ENCODE results near the gene DNAJC9. TPM values are rescaled to one million over a fixed set of nuclear protein-coding genes. Genes with fewer than 3 reads are reported as not detected.

Gene DNAJC9
- 59.7 and 60.2 TPM in 2 replicates for total RNA-seq

- intact Hi-C loops (cut with micrococcal nuclease), result loop anchor here (1.0 to 2.0 kb wide), 6 partner anchors 79 to 484 kb away; partner anchors contain the start of genes ECD and FAM149B1
These were observed at the start of gene DNAJC9 for GRCh38 chr10:73246646-73247508. DNAJC9 (minus strand) TSS chr10:73247255; CDS start chr10:73247189, 66 bp downstream.

DNA sequence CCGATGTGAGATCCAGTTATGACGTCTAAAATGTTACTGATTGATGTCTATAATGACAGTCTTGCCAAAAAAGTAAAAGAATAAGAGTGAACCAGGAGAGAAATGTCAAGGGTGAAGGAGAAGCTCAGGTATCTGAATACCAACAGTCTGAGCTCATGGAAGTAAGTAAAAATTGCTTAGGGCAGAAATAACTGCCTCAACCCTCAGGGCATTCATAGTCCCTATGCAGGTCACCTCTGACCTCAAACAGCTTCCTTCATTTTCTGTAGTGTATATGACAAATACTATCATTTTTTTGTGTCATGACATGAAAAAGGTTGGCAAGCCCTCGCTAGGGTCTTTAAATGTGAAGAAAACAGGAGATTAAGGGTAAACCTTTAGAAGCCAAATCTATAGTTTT, 46.4 kb upstream of the DNAJC9 start:
- intact Hi-C loops (cut with micrococcal nuclease), result no loop called here

DNA sequence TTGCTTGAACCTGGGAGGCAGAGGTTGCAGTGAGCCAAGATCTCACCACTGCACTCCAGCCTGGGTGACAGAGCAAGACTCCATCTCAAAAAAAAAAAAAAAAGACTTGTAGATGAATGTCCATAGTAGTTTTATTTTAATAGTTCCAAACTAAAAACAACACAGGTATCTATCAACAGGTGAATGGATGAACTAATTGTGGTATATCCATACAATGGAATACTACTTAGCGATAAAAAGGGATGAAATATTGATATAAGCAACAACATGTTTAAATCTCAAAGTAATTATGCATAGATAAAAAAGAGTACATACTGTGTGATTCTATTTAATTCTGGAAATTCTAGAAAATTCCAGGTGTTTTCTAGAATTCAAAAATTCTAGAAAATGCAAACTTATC, 42.9 kb upstream of the DNAJC9 start:
- intact Hi-C loops (cut with micrococcal nuclease), result no loop called here

GRCh38 chr10:73287441-73287840, 40.4 kb upstream of the DNAJC9 start:
- intact Hi-C loops (cut with micrococcal nuclease), result no loop called here

DNA sequence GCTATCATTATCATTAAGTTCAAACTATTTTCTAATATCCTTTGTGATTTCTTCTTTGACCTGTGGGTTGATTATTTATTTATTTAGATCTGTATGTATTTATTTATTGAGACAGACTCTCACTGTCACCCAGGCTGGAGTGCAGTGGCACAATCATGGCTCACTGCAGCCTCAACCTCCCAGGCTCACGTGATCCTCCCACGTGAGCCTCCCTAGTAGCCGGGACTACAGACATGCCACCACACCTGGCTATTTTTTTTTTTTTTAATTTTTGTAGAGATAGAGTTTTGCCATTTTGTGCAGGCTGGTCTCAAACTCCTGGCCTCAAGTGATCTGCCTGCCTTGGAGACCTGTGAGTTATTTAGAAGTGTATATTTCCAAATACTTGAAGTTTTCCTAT, 34.0 kb upstream of the DNAJC9 start:
- intact Hi-C loops (cut with micrococcal nuclease), result no loop called here

- intact Hi-C loops (cut with micrococcal nuclease), result loop anchor here (1.0 kb wide), 1 partner anchor 380 kb away; no protein-coding TSS in a partner anchor
These were observed 17.4 kb upstream of the DNAJC9 start for GRCh38 chr10:73264423-73264822.

- intact Hi-C loops (cut with micrococcal nuclease), result loop anchor here (1.0 kb wide), 1 partner anchor 380 kb away; no protein-coding TSS in a partner anchor
These were observed 16.8 kb upstream of the DNAJC9 start for GRCh38 chr10:73263693-73264347.

- intact Hi-C loops (cut with micrococcal nuclease), result no loop called here
These were observed 16.0 kb upstream of the DNAJC9 start for GRCh38 chr10:73262880-73263555.

DNA sequence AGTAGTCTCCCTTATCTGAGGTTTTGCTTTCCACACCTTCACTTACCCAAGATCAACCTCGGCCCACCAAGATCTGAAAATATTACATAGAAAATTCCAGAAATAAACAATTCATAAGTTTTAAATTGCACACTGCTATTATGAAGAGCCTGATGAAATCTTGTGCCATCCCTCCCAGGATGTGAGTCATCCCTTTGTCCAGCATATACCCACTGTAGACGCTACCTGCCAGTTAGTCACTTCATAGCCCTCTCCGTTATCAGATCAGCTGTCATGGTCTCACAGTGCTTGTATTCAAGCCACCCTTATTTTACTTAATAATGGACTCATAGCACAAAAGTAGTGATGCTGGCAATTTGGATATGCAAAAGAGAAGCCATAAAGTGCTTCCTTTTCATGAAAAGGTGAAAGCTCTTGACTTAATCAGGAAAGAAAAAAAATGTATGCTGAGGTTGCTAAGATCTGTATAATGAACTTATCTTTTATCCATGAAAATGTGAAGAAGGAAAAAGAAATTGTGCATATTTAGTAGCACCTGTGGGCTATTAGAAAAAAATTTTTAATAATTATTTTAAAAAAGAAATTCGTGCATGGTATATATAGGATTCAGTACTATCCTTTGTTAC, 15.2 kb upstream of the DNAJC9 start:
- intact Hi-C loops (cut with micrococcal nuclease), result no loop called here

- intact Hi-C loops (cut with micrococcal nuclease), result no loop called here
These were observed 14.4 kb upstream of the DNAJC9 start for GRCh38 chr10:73261362-73261995.

DNA sequence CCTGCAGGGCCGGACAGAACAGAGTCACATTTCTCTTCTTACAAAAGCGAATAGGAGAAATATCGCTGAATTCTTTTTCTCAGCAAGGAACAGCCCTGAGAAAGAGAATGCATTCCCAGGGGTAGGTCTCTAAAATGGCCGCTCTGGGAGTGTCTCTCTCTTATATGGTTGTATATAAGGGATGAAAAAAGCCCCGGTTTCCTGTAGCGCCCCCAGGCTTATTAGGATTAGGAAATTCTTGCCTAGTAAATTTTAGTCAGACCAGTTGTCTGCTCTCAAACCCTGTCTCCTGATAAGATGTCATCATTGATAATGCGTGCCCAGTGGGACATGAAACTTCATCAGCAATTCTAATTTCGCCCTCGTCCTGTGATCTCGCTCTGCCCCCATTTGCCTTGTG, 11.6 kb upstream of the DNAJC9 start:
- intact Hi-C loops (cut with micrococcal nuclease), result loop anchor here (10.0 kb wide), 1 partner anchor 904 kb away; the partner anchor contains the start of gene DNAJB12

- intact Hi-C loops (cut with micrococcal nuclease), result loop anchor here (2.0 to 10.0 kb wide), 3 partner anchors 106 to 898 kb away; partner anchors contain the start of genes CFAP70 and DNAJB12
These were observed 6.1 kb upstream of the DNAJC9 start for GRCh38 chr10:73253225-73253555.

DNA sequence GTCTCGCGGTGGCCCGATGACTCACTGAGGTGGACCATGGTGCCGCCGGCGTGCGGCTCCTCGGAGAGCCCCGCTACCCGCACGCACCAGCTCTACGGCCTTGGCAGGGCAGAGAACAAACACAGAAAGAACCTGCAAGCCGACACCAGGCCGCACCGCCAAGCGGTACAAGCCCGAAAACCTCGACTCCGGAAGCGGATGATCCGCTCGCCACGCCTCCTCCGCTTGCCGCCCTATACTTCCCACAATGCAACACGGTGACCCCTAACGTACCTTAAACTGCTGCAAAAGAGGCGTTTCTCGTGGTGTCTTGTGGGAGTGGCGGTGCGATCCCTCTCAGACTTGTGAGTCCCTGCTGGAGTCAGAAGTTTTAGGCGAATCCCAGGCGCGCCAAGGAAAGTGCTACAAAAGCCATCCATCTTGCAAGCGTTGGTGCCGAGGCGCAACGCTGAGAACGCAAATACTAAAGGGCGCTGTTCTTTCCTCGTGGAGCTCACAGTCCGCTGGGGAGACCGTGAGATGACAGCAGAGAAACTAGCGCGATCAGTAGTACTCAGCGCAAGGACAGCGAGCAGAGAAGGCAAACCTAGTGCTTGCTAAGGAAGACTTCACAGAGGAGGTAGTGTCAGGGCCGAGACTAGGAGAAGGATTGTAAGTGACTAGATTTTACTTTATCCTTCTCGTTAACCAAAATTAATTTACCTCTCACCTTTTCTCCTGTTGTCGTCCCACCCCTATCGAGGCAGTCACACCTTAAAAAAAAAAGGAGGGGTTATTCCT, 5.6 kb upstream of the DNAJC9 start, which contains the start of gene MRPS16:
TSS of gene MRPS16 (minus strand) at position 200 of the 780 bp plus-strand sequence. CDS start at position 38, 162 bp downstream.
- intact Hi-C loops (cut with micrococcal nuclease), result loop anchor here (1.0 to 10.0 kb wide), 6 partner anchors 84 to 898 kb away; partner anchors contain the start of genes CFAP70, DNAJB12, ECD and FAM149B1

GRCh38 chr10:73251683-73252444, 4.8 kb upstream of the DNAJC9 start:
- intact Hi-C loops (cut with micrococcal nuclease), result loop anchor here (1.0 to 10.0 kb wide), 6 partner anchors 84 to 897 kb away; partner anchors contain the start of genes CFAP70, DNAJB12, ECD and FAM149B1

GRCh38 chr10:73248259-73248724, 1.2 kb upstream of the DNAJC9 start:
- intact Hi-C loops (cut with micrococcal nuclease), result no loop called here

GRCh38 chr10:73247509-73248258, 629 bp upstream of the DNAJC9 start:
- intact Hi-C loops (cut with micrococcal nuclease), result loop anchor here (1.0 to 2.0 kb wide), 5 partner anchors 79 to 483 kb away; partner anchors contain the start of genes ECD and FAM149B1

GRCh38 chr10:73246322-73246645, 771 bp downstream of the DNAJC9 start:
- intact Hi-C loops (cut with micrococcal nuclease), result loop anchor here (1.0 to 2.0 kb wide), 3 partner anchors 167 to 485 kb away; no protein-coding TSS in a partner anchor
